Neuronal stem cell (in vitro differentiated cells): ENCODE results near the gene MAMLD1.
A peak's percentile ranks its signal among the peaks of the same experiment; 100 is the strongest.

Source experiments
- DNase-seq: peaks from one replicate; pipeline ENCODE4 v3.0.0-alpha.2; 2013; ENCODE audit warnings: low spot score
- H2AFZ ChIP-seq: one replicate; pipeline ENCODE4 v1.6.1; 2013; ENCODE audit warnings: mild to moderate bottlenecking, low read length, inconsistent platforms
- H2AK5ac ChIP-seq: 2 replicates; pipeline ENCODE4 v1.6.1; 2013; ENCODE audit warnings: low read depth, mild to moderate bottlenecking, inconsistent platforms, low read length, moderate library complexity, mixed read lengths
- H2BK120ac ChIP-seq: 2 replicates; pipeline ENCODE4 v1.6.1; 2013; ENCODE audit warnings: low read depth, mild to moderate bottlenecking, inconsistent platforms, low read length, moderate library complexity, mixed read lengths
- H2BK12ac ChIP-seq: one replicate; pipeline ENCODE4 v1.6.1; 2013; ENCODE audit warnings: low read length, inconsistent platforms
- H2BK15ac ChIP-seq: 2 replicates; pipeline ENCODE4 v1.6.1; 2013; ENCODE audit warnings: mild to moderate bottlenecking, low read length, inconsistent platforms, mixed read lengths
- H2BK5ac ChIP-seq: one replicate; pipeline ENCODE4 v1.6.1; 2013; ENCODE audit warnings: inconsistent platforms, mild to moderate bottlenecking, low read length, moderate library complexity
- H3K14ac ChIP-seq: one replicate; pipeline ENCODE4 v1.6.1; 2013; ENCODE audit warnings: low read length, inconsistent platforms
- H3K18ac ChIP-seq: 2 replicates; pipeline ENCODE4 v1.6.1; 2013; ENCODE audit warnings: low read length, inconsistent platforms
- H3K23ac ChIP-seq: 2 replicates; pipeline ENCODE4 v1.6.1; 2013; ENCODE audit warnings: low read depth, mild to moderate bottlenecking, mixed read lengths, low read length, inconsistent platforms; ENCODE audit not compliant: poor library complexity
- H3K27ac ChIP-seq: replicated peaks from 3 replicates; pipeline ENCODE4 v1.5.1; 2013; ENCODE audit warnings: low read length, inconsistent platforms
- H3K27me3 ChIP-seq, 3 experiments: 2 replicates each; pipeline ENCODE4 v1.6.1; 2013; ENCODE audit warnings: low read length in 3 of 3, mild to moderate bottlenecking in 2 of 3, inconsistent platforms in 1 of 3, low read depth in 1 of 3, mixed read lengths in 1 of 3, moderate library complexity in 1 of 3; ENCODE audit not compliant: control insufficient read depth in 3 of 3, insufficient read depth in 3 of 3
- H3K36me3 ChIP-seq, 2 donors: replicated peaks in 1 of 2; 2 replicates each; pipeline ENCODE4 v1.6.1; 2013; ENCODE audit warnings: low read length in 2 of 2; ENCODE audit not compliant: control insufficient read depth in 2 of 2, insufficient read depth in 2 of 2
- H3K4ac ChIP-seq: 2 replicates; pipeline ENCODE4 v1.6.1; 2013; ENCODE audit warnings: inconsistent platforms, mild to moderate bottlenecking, low read length, moderate library complexity
- H3K4me1 ChIP-seq, 2 donors: 1 replicate in 1 of 2; 2 replicates in 1 of 2; pipeline ENCODE4 v1.6.1; 2013; ENCODE audit warnings: low read length in 2 of 2, low read depth in 1 of 2; ENCODE audit not compliant: control insufficient read depth in 2 of 2, insufficient read depth in 1 of 2
- H3K4me2 ChIP-seq: one replicate; pipeline ENCODE4 v1.6.1; 2013; ENCODE audit warnings: mild to moderate bottlenecking, low read length, inconsistent platforms; ENCODE audit not compliant: insufficient read depth, poor library complexity, severe bottlenecking
- H3K4me3 ChIP-seq, 2 donors: 2 replicates each; pipeline ENCODE4 v1.5.1; 2013; ENCODE audit warnings: low read length in 2 of 2, mild to moderate bottlenecking in 2 of 2, inconsistent platforms in 1 of 2, moderate library complexity in 1 of 2
- H3K79me1 ChIP-seq: one replicate; pipeline ENCODE4 v1.6.1; 2013; ENCODE audit warnings: low read depth, mild to moderate bottlenecking, inconsistent platforms, low read length, moderate library complexity
- H3K9ac ChIP-seq: one replicate; pipeline ENCODE4 v1.6.1; 2013; ENCODE audit warnings: mild to moderate bottlenecking, low read depth, low read length, inconsistent platforms; ENCODE audit not compliant: poor library complexity
- H3K9me3 ChIP-seq, 2 donors: replicated peaks in 1 of 2; 2 replicates each; pipeline versions ENCODE3 to v1.6.1; 2013; ENCODE audit warnings: low read length in 2 of 2, mild to moderate bottlenecking in 2 of 2, inconsistent platforms in 1 of 2, low read depth in 1 of 2, mixed read lengths in 1 of 2, moderate library complexity in 1 of 2; ENCODE audit not compliant: control insufficient read depth in 2 of 2, insufficient read depth in 1 of 2
- H4K8ac ChIP-seq: one replicate; pipeline ENCODE4 v1.6.1; 2013; ENCODE audit warnings: low read depth, mild to moderate bottlenecking, inconsistent platforms, low read length, moderate library complexity
- H4K91ac ChIP-seq: one replicate; pipeline ENCODE4 v1.6.1; 2013; ENCODE audit warnings: low read length, low read depth, mild to moderate bottlenecking, inconsistent platforms; ENCODE audit not compliant: poor library complexity
- WGBS, 2 donors: extraction: QIAGEN DNeasy Blood & Tissue Kit; methylation state at CpG; one replicate each; pipeline ENCODE4 v1.1.7; 2013; ENCODE audit warnings: missing lambda C conversion rate in 2 of 2, mixed read lengths in 1 of 2; ENCODE audit not compliant: insufficient read length in 2 of 2, insufficient replicate concordance in 1 of 2; ENCODE audit errors: extremely low coverage in 2 of 2; 5-methylcytosine and 5-hydroxymethylcytosine counted together

MAMLD1 gene

GRCh38 chrX:150536455-150537116 lies 173.5 kb downstream of the MAMLD1 start:
- Histone ChIP-seq H3K27me3 (no peaks in the 10 kb centered on the region), H4K91ac (no peak overlapping the region), H4K8ac (no peak overlapping the region), H2AFZ (no peak overlapping the region), H2AK5ac (no peak overlapping the region), H3K23ac (no peak overlapping the region), H3K14ac (no peak overlapping the region), H3K4me1 (no peaks in the 10 kb centered on the region), H3K18ac (no peak overlapping the region), H3K79me1 (no peaks in the 10 kb centered on the region), H2BK15ac (no peak overlapping the region), H3K4me3 (no peak overlapping the region), H3K9me3 (peaks cover 0 to 11% of the 10 kb centered on the region in 2 donors), H3K9ac (no peak overlapping the region), H3K4ac (no peak overlapping the region), H3K27ac (no peak overlapping the region), H2BK5ac (no peak overlapping the region), H3K4me2 (no peak overlapping the region), H3K36me3 (no peaks in the 10 kb centered on the region), H2BK12ac (no peak overlapping the region), H2BK120ac (no peak overlapping the region)
- DNase-seq, result no peak
- WGBS, 2 donors, result no CpG with 5 or more reads among the region's 8 CpGs

GRCh38 chrX:150537851-150538250 lies 174.7 kb downstream of the MAMLD1 start:
- no peak overlapping the region for H2AFZ ChIP-seq
- no CpG with 5 or more reads among the region's 6 CpGs for WGBS, 2 donors
- no peak overlapping the region for H4K8ac ChIP-seq
- H3K27me3 ChIP-seq, result no peaks in the 10 kb centered on the region
- H2BK5ac ChIP-seq, result no peak overlapping the region
- H3K27ac ChIP-seq, result no peak overlapping the region
- H3K4me2 ChIP-seq, result no peak overlapping the region
- H3K9me3 ChIP-seq, result peaks cover 0 to 11% of the 10 kb centered on the region in 2 donors
- no peak overlapping the region for H2BK120ac ChIP-seq
- no peak overlapping the region for H4K91ac ChIP-seq
- H3K4me1 ChIP-seq, result no peaks in the 10 kb centered on the region
- H3K79me1 ChIP-seq, result no peaks in the 10 kb centered on the region
- H3K14ac ChIP-seq, result no peak overlapping the region
- H3K4ac ChIP-seq, result no peak overlapping the region
- no peak overlapping the region for H3K18ac ChIP-seq
- no peak overlapping the region for H3K9ac ChIP-seq
- no peak overlapping the region for H2BK15ac ChIP-seq
- H2BK12ac ChIP-seq, result no peak overlapping the region
- H3K36me3 ChIP-seq, result no peaks in the 10 kb centered on the region
- H3K23ac ChIP-seq, result no peak overlapping the region
- no peak overlapping the region for H3K4me3 ChIP-seq
- no peak for DNase-seq
- H2AK5ac ChIP-seq, result no peak overlapping the region

- H3K9ac ChIP-seq, result no peak overlapping the region
- WGBS, 2 donors, result no CpG with 5 or more reads among the region's 6 CpGs
Observed at GRCh38 chrX:150540965-150541364, 177.8 kb downstream of the MAMLD1 start.

GRCh38 chrX:150542846-150543229 lies 179.7 kb downstream of the MAMLD1 start:
- Histone ChIP-seq H4K91ac (no peak overlapping the region), H2BK12ac (no peak overlapping the region), H3K23ac (no peak overlapping the region), H3K4me2 (no peak overlapping the region), H2AK5ac (no peak overlapping the region), H3K14ac (no peak overlapping the region), H4K8ac (no peak overlapping the region), H3K27me3 (no peaks in the 10 kb centered on the region), H2BK5ac (no peak overlapping the region), H3K79me1 (no peaks in the 10 kb centered on the region), H2AFZ (peak overlapping the region; percentile 47), H3K9me3 (no peaks in the 10 kb centered on the region), H3K18ac (no peak overlapping the region), H3K9ac (no peak overlapping the region), H3K27ac (no peak overlapping the region), H3K4ac (no peak overlapping the region), H2BK120ac (no peak overlapping the region), H3K36me3 (no peaks in the 10 kb centered on the region), H3K4me1 (peaks cover 4 to 10% of the 10 kb centered on the region in 2 donors), H3K4me3 (no peak overlapping the region), H2BK15ac (no peak overlapping the region)
- WGBS, 2 donors, result no CpG with 5 or more reads among the region's 4 CpGs
- no peak for DNase-seq

More at GRCh38 chrX:150540965-150541364, 177.8 kb downstream of the MAMLD1 start:
- no peak overlapping the region for H2BK15ac ChIP-seq
- no peak overlapping the region for H2AFZ ChIP-seq
- H4K8ac ChIP-seq, result no peak overlapping the region
- H3K4me2 ChIP-seq, result no peak overlapping the region
- H2AK5ac ChIP-seq, result no peak overlapping the region
- H3K4me1 ChIP-seq, result peaks cover 0 to 6% of the 10 kb centered on the region in 2 donors
- H2BK120ac ChIP-seq, result no peak overlapping the region
- H2BK5ac ChIP-seq, result no peak overlapping the region
- no peak overlapping the region for H3K18ac ChIP-seq
- H3K27ac ChIP-seq, result no peak overlapping the region
- peaks cover 0 to 11% of the 10 kb centered on the region in 2 donors for H3K9me3 ChIP-seq
- H3K79me1 ChIP-seq, result no peaks in the 10 kb centered on the region
- no peak for DNase-seq
- no peak overlapping the region for H3K14ac ChIP-seq
- no peak overlapping the region for H3K4ac ChIP-seq
- no peak overlapping the region for H3K23ac ChIP-seq
- H3K4me3 ChIP-seq, result no peak overlapping the region
- no peaks in the 10 kb centered on the region for H3K27me3 ChIP-seq
- H4K91ac ChIP-seq, result no peak overlapping the region
- H2BK12ac ChIP-seq, result no peak overlapping the region
- H3K36me3 ChIP-seq, result no peaks in the 10 kb centered on the region
